GM19463 (cell line): Measurements from ENCODE around the gene RAD52.
"Not testable (repeated sequence)": the region's sequence is repeated elsewhere in the genome, so short reads cannot be mapped to it uniquely, and the experiment has no call there.

Experiments used
- ATAC-seq: cut with Tn5 transposase; IDR thresholded peaks from one replicate; pipeline ENCODE4 v1.9.1; 2021; ENCODE audit warnings: mild to moderate bottlenecking, moderate library complexity; ENCODE audit not compliant: unreplicated experiment

The RAD52 gene

DNA sequence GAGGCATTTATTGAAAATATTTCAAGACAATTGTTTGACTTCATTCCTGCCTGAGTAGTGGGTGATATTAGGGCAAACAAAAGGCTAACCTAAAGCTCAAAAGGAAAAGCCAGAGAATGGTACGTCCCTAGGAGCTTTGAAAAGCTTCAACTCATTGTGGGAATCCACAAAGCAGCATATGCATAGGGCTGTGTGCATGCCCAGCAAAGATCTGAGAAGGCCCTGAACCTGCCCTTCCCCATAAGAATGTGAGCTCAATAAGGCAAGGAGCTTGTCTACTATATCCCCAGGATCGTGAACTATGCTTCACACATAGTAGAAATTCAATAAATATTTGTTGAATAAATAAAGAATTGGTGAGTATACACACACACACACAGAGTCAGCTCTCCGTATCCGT, 19.1 kb upstream of the RAD52 start:
- no peak for ATAC-seq

- ATAC-seq: no peak
Observed at GRCh38 chr12:967641-968040, 18.1 kb upstream of the RAD52 start.

- no peak for ATAC-seq
Observed at GRCh38 chr12:966724-967123, 17.2 kb upstream of the RAD52 start.

DNA sequence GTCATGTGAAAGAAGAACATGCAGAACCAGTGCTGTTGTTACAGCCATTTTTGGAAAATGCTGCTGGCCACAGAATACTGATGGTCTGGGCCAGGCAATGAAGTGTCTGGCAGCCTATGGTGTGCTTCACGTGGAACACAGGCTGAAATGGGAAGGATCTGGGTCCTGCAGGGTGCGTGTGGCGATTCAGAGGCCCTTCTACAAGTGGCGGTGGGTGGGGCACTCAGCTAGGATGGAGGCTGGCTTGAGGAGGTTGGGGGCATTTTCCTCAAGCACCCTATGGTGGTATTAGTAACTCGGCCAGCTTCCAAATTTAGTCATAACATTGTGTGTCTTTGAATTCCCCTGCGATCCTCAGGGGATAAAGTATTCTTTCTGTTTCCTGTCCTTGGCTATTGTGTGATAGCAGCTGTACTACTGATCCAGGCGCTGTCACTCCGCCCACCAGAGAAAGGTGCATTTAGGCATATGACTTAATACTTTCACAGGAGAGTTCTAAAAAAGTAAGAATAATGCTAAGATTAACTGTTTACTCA, 9.2 kb upstream of the RAD52 start:
- no peak for ATAC-seq

- no peak for ATAC-seq
Observed at GRCh38 chr12:955939-956338, 6.4 kb upstream of the RAD52 start.

- no peak for ATAC-seq
Observed at GRCh38 chr12:954741-955140, 5.2 kb upstream of the RAD52 start.

- no peak for ATAC-seq
Observed at GRCh38 chr12:953776-954175, 4.3 kb upstream of the RAD52 start.

DNA sequence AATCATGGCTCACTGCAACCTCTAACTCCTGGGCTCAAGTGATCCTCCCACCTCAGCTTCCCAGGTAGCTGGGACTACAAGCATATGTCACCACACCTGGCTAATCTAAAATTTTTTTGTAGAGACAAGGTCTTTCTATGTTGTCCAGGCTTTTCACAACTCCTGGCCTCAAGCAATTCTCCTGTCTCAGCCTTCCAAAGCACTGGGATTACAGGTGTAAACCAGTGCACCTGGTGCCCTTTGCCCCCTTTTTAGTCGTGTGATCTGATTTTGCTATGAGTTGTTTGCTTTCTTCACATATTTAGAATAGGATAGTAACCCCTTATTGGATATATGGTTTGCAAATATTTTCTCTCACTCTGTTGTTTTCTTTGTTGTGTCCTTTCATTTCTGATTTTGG, 1.7 kb upstream of the RAD52 start:
- ATAC-seq: no peak

DNA sequence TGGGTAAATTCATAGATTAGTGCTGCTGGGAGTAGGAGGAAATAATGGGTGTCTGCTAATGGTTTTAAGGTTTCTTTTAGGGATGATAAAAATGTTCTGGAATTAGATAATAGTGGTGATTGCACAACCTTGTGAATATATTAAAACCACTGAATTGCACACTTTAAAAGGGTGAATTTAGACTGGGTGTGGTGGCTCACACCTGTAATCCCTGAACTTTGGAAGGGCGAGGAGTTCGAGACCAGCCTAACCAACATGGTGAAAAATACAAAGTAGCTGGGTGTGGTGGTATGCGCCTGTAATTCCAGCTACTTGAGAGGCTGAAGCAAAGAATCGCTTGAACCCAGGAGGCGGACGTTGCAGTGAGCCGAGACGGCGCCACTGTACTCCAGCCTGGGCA, 1.3 kb downstream of the RAD52 start:
- no peak for ATAC-seq

- ATAC-seq: no peak
Observed at GRCh38 chr12:946631-947030, 2.9 kb downstream of the RAD52 start.

GRCh38 chr12:946212-946611, 3.3 kb downstream of the RAD52 start:
- ATAC-seq: no peak

GRCh38 chr12:944211-944610, 5.3 kb downstream of the RAD52 start:
- ATAC-seq: no peak

GRCh38 chr12:943051-943450, 6.4 kb downstream of the RAD52 start:
- no peak for ATAC-seq

DNA sequence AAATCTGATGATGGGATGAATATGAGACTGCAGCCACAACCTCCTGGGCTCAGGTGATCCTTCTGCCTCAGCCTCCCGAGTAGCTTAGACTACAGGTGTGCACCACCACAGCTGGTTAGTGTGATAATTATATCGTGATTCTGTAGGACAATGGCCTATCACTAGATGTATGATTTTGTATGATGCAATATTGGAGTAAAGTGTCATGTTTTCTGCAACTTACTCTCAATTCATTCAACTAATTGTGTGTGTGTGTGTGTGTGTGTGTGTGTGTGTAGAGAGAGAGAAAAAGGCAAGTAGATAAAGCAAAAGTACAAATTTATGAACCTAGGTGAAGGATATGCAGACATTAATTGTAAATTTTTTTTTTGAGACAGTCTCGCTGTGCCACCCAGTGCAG, 10.7 kb downstream of the RAD52 start:
- ATAC-seq: no peak

- ATAC-seq: no peak
Observed at GRCh38 chr12:936377-937345, 12.8 kb downstream of the RAD52 start.

DNA sequence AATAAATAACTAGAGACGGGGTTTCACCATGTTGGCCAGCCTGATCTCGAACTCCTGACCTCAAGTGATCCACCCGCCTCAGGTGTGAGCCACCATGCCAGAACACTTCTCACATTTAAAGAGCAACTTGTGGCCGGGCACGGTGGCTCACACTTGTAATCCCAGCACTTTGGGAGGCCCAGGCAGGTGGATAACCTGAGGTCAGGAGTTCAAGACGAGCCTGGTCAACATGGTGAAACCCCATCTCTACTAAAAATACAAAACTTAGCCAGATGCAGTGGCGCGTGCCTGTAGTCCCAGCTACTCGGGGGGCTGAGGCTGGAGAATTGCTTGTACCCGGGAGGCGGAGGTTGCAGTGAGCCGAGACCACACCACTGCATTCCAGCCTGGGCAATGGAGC, 13.6 kb downstream of the RAD52 start:
- not testable (repeated sequence) for ATAC-seq

- ATAC-seq: no peak
Observed at GRCh38 chr12:931591-931990, 17.9 kb downstream of the RAD52 start.

DNA sequence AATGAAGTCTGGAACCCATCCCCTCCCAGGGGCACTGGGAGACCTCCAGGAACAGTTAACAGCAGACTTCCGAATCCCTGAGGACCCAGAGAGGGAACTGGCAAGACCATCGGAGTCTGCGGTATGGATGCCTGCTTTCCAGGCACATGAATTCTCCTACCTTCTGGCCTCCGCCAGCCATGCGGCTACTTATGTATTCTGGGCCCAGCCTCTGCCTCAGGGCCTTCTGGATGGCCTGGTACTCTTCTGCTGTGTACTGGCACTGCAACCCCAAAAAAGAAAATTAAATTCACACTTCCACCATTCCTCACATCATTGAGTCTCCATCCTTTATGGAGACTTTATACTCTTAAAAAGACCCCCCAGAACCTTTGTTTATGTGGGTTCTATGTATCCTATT, 18.4 kb downstream of the RAD52 start:
- no peak for ATAC-seq

GRCh38 chr12:926641-927040, 22.9 kb downstream of the RAD52 start:
- no peak for ATAC-seq

DNA sequence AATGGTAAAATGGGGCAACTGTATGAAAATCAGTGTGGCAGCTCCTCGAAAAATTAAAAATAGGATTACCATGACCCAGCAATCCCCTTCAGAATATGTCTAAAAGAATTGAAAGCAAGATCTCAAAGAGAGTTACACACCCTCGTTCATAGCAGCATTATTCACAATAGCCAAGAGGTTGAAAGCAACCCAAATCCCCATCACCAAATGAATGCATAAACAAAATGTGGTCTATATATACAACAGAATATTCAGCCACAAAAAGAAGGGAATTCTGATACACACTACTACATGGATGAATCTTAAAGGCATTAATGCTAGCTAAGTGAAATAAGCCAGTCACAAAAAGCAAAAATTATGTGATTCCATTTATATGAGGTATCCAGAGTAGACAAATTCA, 27.2 kb downstream of the RAD52 start:
- ATAC-seq: no peak

- no peak for ATAC-seq
Observed at GRCh38 chr12:920676-921075, 28.8 kb downstream of the RAD52 start.

DNA sequence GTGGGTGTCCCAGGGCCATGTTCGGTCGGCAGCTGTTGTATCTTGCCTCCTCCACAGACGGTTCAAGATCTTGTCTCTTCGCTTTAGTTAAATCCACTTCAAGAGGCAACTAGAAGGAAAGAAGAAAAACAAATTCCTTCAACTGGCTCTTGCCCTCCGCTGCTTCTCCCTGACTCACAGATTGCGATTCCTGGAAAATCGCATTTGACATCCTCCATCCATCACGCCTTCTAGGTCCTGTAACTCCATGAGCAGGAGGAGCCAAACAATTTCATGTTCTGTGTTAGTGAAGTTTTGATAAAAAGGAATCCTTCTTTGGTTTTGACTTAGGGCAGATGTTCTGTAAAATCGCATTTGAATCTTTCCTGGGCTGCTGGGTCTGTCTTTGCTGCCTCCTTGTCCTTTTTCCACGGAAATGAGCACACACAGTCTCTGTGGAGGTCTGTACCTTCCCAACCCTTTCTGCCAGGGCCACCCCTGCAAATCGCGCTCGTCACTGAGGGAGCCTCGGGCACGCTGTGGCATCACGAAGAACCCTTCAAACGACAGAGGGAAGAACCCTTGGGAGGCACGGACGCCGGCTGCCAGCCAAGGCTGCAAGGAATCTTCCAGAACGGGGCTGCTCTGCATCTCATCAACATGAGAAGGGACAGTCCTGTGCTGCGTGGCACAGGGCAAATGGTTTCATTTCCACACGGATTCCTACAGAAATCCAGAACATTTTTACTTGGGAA, 32.6 kb downstream of the RAD52 start:
- no peak for ATAC-seq
